GM12874 (cell line): ENCODE results near the gene TM4SF20.

Source experiments
- CTCF ChIP-seq: IDR thresholded peaks from 2 replicates; pipeline ENCODE4 v1.5.1; 2011; ENCODE audit warnings: low read depth, mild to moderate bottlenecking, control low read depth, low read length, moderate library complexity; ENCODE audit not compliant: insufficient read depth

TM4SF20 gene

DNA sequence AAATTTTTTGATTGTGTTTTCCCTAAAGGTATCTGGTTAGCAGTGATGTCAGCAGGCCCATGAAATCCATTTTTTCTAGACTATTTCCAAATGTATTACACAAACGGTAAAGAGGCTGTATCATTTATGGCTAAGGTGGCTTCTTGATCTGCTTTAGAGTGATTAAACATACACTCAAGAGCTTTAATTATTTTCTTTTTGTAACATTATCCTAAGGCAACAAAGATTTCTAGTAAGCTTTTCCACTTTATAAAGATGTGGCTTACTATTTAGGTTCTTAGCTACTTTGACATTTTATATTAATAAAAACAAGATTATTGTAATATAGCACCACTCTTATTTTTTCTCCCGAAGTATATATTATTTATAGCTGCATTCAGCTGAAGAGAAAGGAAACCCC is 37.6 kb downstream of the TM4SF20 start:
- TF ChIP-seq CTCF = no peak

DNA sequence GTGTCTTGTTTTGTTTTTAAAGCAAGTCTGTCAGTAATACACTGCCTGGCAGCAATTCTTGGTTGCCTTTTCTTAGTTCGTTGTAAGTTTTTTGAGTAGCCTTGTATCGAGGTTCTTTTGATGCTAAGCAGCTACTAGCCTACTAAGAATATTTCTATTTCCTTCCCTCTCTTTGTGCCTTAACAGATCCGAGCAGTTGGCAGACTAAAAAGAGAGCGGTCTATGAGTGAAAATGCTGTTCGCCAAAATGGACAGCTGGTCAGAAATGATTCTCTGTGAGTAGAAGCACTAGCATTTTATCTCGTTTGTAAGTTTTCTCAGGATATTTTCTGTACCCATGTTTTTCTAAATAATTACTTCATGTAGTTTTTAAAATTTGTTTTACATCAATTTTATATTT is 39.0 kb downstream of the TM4SF20 start:
- no peak for TF ChIP-seq CTCF

DNA sequence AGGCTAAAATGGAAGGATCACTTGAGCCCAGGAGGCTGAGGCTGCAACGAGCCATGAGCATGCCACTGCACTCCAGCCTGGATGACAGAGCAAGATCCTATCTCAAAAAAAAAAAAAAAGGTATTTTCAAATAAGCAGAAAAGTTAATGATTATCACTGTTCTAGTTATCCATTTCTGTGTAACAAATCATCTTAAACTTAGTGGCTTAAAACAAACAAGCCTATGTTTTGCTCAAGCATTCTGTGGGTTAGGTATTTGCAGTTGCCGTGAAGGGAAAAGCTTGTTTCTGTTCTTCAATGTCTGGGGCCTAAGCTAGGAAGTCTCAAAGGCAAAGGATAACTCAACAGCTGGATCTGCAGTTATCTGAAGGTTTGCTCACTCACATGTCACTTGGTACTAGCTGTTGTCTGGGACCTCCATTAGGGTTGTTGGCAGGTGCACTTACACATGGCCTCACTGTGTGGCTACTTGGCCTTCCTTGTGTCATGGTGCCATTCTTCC is 40.0 kb downstream of the TM4SF20 start:
- no peak for TF ChIP-seq CTCF

DNA sequence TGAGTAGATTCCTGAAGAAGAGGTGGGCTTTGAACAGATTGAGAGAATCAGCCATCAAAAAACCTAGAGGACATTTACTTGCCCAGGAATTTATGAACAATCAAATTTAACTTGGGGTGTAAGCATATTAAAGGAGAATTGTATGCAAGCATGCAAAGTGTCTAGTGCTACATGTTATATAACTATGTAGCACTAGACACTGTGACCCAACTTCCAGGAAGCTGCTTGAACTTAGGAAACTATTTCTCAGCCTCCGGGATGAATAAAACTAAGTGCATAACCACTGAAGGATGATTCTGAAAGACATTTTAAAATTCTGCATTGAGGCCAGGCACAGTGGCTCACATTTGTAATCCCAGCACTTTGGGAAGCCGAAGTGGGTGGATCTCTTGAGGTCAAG is 41.7 kb downstream of the TM4SF20 start:
- TF ChIP-seq CTCF = no peak

DNA sequence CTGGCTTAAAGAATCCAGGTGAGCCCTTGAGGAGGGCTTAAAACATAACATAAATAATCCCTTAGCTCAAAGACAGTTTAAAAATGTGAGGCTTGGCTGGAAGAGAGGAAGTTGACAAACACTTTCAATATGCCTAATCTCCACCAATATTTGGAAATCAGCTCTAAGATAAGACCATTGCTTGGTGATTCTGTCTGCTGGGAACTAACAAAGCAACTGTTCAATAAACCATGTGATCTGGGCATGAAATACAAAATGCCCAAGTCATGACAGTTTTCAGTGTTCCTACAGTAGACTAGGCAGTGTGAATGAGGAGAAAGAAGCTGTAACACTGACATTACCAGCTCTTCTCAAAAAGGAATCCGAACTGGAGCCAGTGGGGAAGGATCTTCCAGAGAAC is 43.4 kb downstream of the TM4SF20 start:
- no peak for TF ChIP-seq CTCF

GRCh38 chr2:227326783-227327182 is 52.3 kb downstream of the TM4SF20 start:
- TF ChIP-seq CTCF = no peak

DNA sequence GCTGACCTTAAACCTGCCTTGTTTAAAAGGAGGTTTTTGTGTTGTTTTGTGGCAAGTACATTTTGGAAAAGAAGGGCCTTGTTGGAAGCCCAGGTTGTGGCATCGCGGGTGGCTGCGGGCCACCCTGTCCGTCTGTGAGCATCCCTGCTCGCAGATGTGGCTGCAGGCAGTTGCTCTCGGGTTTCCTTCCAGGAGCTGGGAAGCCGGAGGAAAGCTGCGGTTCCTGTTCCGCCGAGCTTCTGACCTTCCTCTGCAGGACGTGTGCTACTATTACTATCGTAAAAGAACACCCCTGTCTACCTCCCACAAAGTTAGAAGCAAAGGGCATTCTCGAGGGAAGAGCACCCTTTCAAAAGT is 53.3 kb downstream of the TM4SF20 start:
- TF ChIP-seq CTCF = no peak
